GM21619 (cell line): ENCODE data around the gene RFC3.
"Not testable (repeated sequence)": the region's sequence is repeated elsewhere in the genome, so short reads cannot be mapped to it uniquely, and the experiment has no call there.

Source experiments
- ATAC-seq: cut with Tn5 transposase; IDR thresholded peaks from one replicate; pipeline ENCODE4 v1.9.1; 2021; ENCODE audit not compliant: unreplicated experiment

Gene RFC3

DNA sequence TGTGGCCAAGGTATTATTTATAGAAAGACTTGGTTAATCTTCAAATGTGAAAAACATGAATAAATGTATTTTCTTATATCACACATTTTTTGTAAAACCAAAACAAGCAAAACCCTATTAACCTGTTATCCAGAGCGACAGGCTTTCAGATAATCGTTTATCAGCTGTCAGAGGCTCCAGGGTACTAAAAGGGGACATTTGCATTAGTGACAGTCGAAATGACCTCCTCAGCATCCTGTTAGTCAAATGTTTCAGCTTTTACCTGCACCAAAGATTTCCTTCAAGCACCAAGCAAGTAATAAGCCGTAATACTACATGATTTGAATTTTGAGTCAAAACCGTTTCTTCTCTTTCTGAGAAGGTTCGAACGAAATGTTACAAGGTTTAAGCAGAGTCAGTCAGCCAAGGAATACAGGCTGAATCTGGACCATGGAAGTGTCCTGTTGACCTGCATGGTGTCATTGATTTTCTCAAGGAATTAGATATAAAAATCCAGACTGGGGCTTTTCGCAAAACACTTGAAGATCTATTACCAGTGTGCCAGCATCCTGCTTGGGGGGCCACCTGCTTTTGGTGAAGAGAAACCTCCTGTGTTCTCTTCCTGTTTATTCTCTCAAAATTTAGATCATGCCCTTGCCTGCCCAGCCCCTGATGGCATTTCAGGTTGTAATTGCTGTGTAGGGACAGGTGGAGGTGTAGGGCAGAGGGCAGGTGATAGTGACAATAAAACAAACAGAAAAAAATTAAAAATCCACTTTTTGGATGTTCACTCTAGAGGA is 11.3 kb upstream of the RFC3 start:
- ATAC-seq = no peak

DNA sequence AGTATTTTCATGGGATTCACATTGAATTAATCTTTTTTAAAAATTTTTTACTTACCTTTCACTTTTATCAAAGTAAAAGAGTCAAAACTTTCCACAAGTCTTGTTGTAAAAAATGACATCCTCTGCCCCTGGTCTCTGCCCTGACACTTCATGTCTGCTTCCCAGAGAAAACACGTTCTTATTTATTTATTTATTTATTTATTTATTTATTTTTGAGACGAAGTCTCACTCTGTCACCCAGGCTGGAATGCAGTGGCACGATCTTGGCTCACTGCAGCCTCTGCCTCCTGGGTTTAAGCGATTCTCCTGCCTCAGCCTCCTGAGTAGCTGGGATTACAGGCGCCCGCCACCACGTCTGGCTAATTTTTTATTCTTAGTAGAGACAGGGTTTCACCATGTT is 5.1 kb upstream of the RFC3 start:
- ATAC-seq = not testable (repeated sequence)

DNA sequence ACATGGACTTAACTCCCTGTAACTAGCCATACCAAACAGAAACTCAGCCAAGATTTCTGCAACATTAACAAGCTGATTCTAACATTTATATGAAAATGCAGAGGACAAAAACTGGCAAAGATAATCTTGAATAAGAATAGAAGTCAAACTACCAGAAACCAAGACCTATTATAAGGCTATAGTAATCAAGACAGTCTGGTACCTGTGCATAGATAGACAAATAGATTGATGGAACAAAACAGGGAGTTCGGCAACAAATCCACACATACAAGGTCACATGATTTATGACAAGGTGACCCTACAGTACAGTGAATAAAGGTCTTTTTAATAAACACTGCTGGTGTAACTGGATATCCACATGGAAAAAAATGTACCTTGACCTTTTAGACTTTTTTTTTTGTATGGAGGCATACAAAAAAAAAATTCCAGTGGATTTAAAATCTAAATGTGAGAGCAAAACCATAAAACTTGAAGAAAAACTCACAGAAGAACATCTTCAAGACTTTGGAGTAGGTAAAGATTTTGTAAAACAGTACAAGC is 2.9 kb upstream of the RFC3 start:
- ATAC-seq = no peak

DNA sequence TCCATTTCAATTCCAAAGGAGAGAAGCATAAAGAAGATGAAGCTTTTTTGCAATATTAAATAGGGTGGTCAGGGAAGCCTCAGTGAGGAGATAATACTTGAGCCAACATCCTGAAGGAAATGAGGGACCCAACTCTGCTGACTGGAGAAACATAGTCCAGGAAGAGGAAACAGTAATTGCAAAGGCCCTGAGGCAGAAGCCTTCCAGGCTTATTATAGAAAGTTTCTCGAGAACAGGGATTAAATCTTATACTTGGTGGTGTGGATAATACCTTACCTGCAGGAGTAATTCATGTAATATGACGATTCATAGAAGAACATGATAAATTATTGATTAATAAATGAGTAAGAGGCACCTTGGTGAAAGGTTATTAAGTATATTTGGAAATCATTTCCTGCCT is 1.0 kb upstream of the RFC3 start:
- no peak for ATAC-seq

DNA sequence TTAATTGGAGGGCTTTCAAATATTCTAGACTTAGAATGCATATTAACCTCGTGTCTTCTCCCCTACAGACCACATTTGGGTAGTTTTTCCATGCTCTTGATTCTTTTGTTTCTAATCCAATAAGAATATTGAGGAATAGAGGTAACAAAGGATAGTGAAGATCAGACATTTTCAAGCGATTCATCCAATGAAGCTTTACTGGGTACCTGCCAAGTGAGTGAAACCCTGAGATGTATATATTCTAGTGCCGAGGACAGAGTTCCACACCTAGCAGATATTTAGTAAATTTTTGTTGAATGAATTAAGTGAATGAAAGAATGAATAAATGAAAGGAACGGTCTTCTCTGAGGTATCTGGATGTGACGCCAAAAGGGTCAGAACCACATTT is 442 bp upstream of the RFC3 start:
- ATAC-seq = no peak

DNA sequence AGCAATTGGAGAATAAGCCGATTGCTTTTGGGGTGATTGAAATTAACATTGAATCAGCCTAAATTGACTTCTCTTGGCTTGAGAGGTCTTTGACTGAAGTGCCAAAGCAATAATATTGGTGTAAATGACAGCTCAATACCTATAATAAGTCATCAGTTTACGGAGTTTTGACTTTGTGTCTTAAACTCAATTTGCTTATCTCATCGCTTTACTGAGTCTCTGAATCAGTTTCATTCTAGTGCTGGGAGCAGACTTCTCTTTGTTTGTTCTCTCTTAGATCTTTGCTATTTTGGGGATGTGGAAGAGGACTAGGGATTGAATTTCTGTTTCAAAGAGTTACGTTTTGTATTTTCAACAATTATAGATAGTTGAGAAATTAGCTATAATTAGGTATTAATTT is 7.1 kb downstream of the RFC3 start:
- ATAC-seq = no peak

DNA sequence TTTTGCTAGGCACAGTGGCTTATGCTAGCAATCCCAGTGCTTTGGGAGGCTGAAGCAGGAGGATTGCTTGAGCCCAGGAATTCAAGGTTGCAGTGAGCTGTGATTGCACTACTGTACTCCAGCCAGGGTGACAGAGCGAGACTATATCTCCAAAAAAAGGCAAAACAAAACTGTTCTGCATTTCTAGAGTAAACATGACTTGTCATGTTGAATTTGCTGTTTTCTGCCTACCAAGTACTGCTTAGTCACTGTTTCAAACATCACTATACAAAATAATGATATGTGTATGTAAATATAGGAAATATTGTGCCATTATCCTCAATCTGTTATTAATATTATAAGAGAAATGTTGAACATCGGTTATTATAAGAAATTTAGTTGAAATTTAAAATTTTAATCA is 9.2 kb downstream of the RFC3 start:
- no peak for ATAC-seq

DNA sequence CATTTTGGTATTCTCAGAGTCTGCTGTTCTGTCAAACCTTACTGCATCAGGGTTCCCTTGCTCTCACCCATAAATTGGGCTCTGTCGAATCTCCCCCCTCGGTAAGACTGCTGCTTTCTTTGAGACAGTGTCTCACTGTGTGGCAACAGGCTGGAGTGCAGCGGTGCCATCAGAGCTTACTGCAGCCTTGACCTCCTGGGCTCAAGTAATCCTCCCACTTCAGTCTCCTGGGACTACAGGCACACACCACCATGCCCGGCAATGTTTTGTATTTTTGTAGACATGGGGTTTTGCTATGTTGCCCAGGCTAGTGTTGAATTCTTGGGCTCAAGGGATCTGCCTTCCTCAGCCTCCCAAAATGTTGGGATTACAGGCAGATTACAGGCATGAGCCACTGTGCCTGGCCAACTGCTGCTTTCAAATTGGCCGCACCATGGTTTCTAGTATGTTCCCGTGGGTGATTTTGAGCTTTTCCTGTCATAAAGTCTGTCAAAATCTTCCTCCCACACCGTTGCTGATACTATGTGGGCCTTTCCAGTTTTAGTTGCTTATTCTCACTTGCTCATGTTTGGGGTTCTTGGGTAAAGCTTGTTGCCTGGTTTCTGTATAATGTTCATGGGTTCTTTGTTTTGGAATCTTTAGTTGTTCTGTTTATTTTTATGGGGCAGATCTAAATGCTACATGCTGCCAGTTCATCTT is 10.6 kb downstream of the RFC3 start:
- ATAC-seq = no peak

DNA sequence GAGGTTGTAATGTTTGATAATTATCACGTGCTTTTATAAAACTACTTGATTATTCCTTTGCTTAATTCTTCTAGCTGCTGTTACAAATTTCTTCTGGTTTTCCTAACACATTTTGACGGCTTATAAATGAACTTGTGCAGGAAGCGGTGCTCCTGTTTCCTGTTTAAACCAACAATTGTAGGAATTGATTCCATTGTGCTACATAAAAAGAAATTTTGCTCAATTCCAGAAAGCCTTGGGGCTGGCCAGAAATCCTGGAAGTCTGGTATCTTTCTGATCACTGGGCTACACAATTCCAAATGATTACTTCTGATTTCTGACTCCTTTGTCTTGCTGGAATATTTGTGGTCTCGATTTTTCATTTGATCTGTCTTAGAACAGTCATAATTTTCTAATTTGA is 14.9 kb downstream of the RFC3 start:
- ATAC-seq = no peak

DNA sequence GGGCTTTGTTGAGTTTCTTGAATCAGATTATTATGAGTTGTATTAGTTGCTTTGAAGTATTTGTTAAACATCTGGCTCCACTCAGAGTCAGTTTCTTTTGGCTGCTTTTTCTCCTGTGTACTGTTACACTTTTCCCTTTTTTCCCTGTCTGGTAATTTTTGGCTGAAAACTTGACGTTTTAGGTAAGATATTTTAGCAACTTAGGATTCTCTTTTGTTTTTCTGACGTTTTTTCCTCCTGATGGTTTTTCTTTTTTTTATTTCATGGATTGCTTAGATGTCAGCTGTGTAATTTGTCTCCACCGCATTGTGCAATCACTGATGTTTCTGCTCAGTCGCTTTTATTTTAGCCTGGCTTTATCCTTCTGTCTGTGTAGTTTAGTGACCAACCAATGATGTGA is 20.7 kb downstream of the RFC3 start:
- no peak for ATAC-seq

DNA sequence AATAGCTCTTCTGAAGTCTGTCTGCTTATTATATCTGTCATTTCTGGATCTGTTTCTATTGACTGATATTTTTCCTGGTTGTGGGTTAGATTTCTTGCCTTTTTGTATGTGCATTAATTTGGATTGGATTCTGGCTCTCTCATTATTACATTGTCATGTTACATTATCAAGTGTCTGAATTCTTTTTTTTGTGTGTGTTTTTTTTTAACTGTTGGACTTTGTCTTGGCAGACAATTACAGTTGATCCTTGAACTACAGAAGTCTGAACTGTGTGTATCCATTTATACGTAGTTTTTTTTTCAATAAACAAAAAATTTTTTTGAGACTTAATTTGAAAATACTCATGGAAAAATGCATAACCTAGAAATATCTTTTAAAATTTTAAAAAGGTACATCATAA is 22.5 kb downstream of the RFC3 start:
- no peak for ATAC-seq

DNA sequence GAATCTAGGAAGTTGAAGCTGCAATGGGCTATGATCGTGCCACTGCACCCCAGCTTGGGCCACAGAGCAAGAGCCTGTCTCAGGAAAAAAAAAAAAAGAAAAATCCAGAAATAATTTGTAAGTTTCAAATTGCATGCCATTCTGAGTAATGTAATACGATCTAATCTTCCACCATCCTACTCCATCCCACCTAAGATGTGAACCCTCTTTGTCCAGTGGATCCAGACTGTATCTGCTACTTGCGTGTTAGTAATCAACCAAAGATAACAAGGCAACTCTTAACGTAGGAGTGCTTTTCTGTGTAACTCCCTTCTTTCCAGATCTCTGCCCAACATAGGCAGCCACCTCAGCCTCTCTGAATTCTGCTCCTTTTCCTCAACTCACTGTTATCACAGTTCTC is 24.3 kb downstream of the RFC3 start:
- no peak for ATAC-seq

DNA sequence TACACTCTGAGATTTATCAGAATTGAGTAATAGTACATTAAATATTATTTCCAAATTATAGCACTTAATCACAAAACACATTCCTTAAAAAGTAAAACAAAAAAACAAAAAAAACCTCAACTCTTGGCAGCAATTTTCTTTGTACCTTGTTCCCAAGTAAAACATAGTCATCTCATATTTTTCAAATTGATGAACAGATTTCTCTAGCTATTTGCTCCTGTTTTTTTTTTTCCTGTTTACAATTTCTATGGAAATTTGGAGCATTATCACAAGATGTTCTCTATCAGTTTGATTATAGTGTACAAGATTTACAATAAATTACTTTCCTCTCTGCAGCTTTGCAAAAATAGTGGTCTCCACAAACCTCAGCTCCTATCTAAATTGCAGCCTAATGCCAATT is 25.0 kb downstream of the RFC3 start:
- ATAC-seq = no peak

DNA sequence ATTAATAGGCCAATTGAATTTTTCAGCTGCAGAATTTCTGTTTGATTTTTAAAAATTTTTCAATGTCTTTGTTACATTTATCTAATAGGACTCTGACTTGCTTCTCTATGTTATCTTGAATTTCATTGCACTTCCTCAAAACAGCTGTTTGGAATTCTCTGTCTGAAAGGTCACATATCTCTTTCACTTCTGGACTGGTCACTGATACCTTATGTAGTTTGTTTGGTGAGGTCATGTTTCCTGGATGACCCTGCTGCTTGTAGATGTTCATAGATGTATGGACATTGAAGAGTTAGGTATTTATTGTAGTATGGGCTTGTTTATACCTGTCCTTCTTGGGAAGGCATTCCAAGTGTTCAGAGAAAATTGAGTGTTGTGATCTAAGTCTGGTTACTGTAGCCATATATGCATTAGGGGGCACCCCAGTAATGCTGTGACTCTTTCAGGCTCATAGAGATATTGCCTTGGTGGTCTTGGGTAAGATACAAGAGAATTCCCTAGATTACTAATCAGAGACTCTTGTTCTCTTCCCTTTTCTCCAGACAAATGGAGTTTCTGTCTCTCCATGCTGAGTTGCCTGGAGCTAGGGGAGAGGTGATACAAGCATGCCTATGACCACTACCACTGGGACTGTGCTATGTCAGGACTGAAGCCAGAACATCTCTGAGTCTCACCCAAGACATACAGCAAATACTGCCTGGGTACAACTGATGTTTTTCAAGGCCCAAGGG is 27.8 kb downstream of the RFC3 start:
- ATAC-seq = peak; percentile 3

DNA sequence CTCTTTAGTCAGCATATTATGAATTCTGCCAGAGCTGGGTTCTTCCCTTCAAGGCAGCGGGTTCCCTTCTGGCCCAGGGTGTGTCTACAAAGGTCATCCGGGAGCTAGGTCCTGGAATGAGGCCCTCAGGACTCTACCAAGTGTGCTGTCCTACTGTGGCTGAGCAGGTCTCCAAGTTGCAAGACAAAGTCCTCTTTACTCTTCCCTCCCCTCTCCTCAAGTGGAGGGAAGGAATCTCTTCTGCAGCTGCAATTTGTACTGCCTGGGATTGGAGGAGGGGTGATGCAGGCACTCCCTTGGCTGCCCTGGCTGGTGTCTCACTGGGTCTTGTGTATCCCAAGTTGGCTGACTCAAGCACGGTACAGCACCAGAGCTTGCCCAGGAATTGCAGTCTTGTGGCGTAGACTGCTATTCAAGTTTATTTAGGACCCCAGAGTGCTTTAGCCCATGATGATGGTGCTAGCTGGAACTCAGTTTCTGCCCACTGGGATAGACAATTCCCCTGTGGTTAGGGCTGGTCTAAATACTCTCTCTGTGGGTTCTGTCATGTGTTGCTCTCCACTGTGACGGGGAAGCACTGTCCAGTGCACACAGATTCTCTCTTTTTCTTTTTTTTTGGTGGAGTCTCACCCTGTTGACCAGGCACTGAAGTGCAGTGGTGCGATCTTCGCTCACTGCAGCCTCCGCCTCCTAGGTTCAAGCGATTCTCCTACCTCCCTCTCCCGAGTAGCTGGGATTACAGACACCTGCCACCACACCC is 28.5 kb downstream of the RFC3 start:
- ATAC-seq = peak; percentile 68

DNA sequence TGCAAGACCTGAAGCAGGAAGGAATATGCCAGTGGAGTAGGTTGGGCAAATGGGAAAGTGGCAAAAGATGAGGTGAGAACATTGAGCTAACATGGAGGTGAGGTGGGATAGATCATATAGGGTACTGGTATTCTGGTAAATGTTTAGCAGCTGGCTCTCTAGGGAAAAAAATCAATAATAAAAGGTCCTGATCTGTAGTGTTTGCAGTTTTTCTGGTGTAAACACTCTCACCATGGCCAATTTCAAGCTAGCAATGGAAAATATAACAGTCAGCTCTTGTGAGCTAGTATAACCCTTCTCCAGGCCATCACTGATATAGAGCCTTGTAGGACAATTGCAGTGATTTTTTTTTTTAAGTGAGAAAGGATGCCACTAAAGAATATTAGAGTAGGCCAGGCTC is 31.3 kb downstream of the RFC3 start:
- ATAC-seq = no peak

DNA sequence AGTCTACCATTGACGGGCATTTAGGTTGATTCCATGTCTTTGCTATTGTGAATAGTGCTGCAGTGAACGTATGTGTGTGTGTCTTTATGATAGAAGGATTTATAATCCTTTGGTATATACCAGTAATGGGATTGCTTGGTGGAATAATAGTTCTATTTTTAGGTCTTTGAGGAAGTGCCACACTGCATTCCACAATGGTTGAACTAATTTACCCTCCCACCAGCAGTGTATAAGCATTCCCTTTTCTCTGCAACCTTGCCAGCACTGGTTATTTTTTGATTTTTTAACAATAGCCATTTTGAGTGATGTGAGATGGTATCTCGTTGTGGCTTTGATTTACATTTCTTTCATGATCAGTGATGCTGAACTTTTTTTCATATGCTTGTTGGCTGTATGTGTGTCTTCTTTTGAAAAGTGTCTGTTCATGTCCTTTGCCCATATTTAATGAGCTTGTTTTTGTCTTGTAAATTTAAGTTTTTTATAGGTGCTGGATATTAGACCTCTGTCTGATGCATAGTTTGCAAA is 37.5 kb downstream of the RFC3 start:
- no peak for ATAC-seq

DNA sequence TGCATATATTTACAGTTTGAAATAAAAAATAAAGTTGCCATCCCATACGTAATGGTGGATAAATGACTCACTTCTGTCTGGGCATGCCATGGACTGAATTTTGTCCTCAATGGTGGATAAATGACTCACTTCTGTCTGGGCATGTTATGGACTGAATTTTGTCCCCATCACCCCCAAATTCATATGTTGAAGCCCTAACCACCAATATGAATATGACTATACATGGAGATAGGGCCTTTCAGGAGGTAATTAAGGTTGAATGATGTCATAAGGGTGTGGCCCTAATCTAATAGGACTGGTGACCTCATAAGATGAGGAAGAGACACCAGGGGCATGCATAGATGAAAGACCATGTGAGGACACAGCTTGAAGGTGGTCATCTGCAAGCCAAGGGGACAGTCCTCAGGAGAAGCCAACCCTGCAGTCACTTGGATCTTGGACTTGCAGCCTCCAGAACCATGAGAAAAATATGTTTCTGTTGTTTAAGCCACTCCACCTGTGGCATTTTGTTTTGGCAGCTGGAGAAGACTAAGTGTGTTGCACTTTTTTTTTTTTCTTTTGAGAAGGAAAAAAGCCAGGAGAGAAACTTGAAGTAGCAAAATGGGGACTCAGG is 41.8 kb downstream of the RFC3 start:
- ATAC-seq = no peak

DNA sequence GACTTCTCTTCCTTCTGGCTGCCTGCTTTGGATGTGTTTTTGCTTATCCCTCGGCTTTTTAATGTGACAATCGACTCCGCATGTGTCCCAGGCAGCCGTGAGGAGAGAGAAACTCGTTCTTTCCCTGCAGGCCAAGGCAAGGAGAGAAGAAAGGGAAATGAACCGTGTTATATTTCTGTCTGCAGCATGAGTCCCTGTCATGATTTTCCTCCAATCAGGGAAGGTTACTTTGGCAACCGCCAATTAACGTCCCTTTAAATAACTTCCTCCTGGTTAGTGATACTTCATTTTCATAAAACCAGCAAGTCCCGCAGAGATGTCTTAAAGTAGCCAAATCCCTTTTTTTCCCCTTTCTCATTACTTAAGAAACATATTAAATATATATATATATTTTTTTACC is 42.6 kb downstream of the RFC3 start:
- ATAC-seq = no peak

DNA sequence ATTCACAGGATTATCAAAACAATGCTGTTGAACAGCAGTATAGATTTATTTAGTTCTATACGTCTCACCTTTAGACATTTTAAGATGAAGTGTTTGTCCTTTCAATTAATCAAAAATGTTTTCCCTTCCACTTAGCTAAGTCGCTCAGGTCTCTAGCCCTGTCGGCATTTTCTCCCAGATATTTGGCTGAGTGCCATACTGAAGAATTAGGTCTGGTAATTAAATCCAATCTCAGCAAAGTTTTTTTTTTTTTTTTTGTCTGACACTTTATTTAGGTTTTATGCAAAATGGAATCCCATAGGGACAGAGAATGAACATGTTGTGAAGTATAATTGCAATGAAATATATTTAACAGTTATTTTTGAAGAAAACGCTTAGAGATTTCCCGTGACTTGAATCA is 44.1 kb downstream of the RFC3 start:
- ATAC-seq = no peak
